A673 (cell line): ENCODE data around the gene NEURL3.

ENCODE experiments used
- CTCF ChIP-seq: fragments of 300-800, 200-600 bp; sonication (generic); conservative IDR thresholded peaks from 2 replicates; pipeline ENCODE4 v1.5.1; 2017; ENCODE audit warnings: low read depth, mild to moderate bottlenecking, antibody characterized with exemption, low read length, moderate library complexity, mixed read lengths
- EZH2 ChIP-seq: fragments of 200-600 bp; sonication (generic); IDR thresholded peaks from 2 replicates; pipeline ENCODE4 v1.6.1; 2017; ENCODE audit warnings: borderline replicate concordance, low read depth, mild to moderate bottlenecking, mixed read lengths, antibody characterized with exemption, low read length; ENCODE audit not compliant: poor library complexity, severe bottlenecking

GRCh38 chr2:96529376-96530143 lies 24.4 kb upstream of the NEURL3 start:
- TF ChIP-seq CTCF (no peak), EZH2 (no peak)
